ENCODE measurements around the gene ADRB1.

Gene ADRB1

GRCh38 chr10:114058297-114058696, 14.6 kb downstream of the ADRB1 start:
- no peak for FAIRE-seq

GRCh38 chr10:114059561-114059960, 15.9 kb downstream of the ADRB1 start:
- no peak for FAIRE-seq

- no peak for FAIRE-seq
Measured at GRCh38 chr10:114060456-114060855, 16.8 kb downstream of the ADRB1 start.

GRCh38 chr10:114061148-114061547, 17.5 kb downstream of the ADRB1 start:
- FAIRE-seq, result no peak

GRCh38 chr10:114061789-114062188, 18.1 kb downstream of the ADRB1 start:
- FAIRE-seq, result no peak

GRCh38 chr10:114064151-114065048, 20.7 kb downstream of the ADRB1 start:
- no peak for FAIRE-seq

GRCh38 chr10:114065049-114065435, 21.4 kb downstream of the ADRB1 start:
- no peak for FAIRE-seq

GRCh38 chr10:114068054-114068707, 24.5 kb downstream of the ADRB1 start:
- FAIRE-seq, result no peak

GRCh38 chr10:114070710-114071109, 27.0 kb downstream of the ADRB1 start:
- no peak for FAIRE-seq

GRCh38 chr10:114071178-114071577, 27.5 kb downstream of the ADRB1 start:
- no peak for FAIRE-seq

GRCh38 chr10:114073395-114074186, 29.9 kb downstream of the ADRB1 start:
- no peak for FAIRE-seq

GRCh38 chr10:114075093-114075492, 31.4 kb downstream of the ADRB1 start:
- no peak for FAIRE-seq

GRCh38 chr10:114077347-114077746, 33.7 kb downstream of the ADRB1 start:
- FAIRE-seq, result no peak

GRCh38 chr10:114077815-114078219, 34.2 kb downstream of the ADRB1 start:
- FAIRE-seq, result no peak

- no peak for FAIRE-seq
Measured at GRCh38 chr10:114078346-114078745, 34.7 kb downstream of the ADRB1 start.

GRCh38 chr10:114079421-114079820, 35.8 kb downstream of the ADRB1 start:
- no peak for FAIRE-seq

- no peak for FAIRE-seq
Measured at GRCh38 chr10:114081911-114082583, 38.4 kb downstream of the ADRB1 start.

- FAIRE-seq, result no peak
Measured at GRCh38 chr10:114083040-114083439, 39.4 kb downstream of the ADRB1 start.

- FAIRE-seq, result no peak
Measured at GRCh38 chr10:114084215-114084614, 40.5 kb downstream of the ADRB1 start.

- no peak for FAIRE-seq
Measured at GRCh38 chr10:114087255-114087654, 43.6 kb downstream of the ADRB1 start.

GRCh38 chr10:114087655-114088054, 44.0 kb downstream of the ADRB1 start:
- no peak for FAIRE-seq

- FAIRE-seq, result no peak
Measured at GRCh38 chr10:114094795-114095194, 51.1 kb downstream of the ADRB1 start.
